Measurements from ENCODE around the gene OSGEP. TPM values are rescaled to one million over a fixed set of nuclear protein-coding genes. Genes with fewer than 3 reads are reported as not detected.

OSGEP gene
- total and polyA plus RNA-seq, 12 donors = 17.6 to 37.6 (median 22.8) TPM

GRCh38 chr14:20441461-20441860 lies 13.2 kb downstream of the OSGEP start:
- no peak for ATAC-seq
- DNase-seq = no peak
- 82 to 87% methylated on average over 2 of the region's 2 CpGs for WGBS, 2 donors
- Histone ChIP-seq H3K4me1 (peaks cover 0 to 15% (median 0%) of the 10 kb centered on the region in 9 donors), H3K27me3 (no peaks in the 10 kb centered on the region), H3K36me3 (peaks cover 0 to 20% (median 7%) of the 10 kb centered on the region in 9 donors), H3K9me3 (no peaks in the 10 kb centered on the region), H3K4me3 (no peak overlapping the region), H3K27ac (no peak overlapping the region)
- TF ChIP-seq, protein P1, sequence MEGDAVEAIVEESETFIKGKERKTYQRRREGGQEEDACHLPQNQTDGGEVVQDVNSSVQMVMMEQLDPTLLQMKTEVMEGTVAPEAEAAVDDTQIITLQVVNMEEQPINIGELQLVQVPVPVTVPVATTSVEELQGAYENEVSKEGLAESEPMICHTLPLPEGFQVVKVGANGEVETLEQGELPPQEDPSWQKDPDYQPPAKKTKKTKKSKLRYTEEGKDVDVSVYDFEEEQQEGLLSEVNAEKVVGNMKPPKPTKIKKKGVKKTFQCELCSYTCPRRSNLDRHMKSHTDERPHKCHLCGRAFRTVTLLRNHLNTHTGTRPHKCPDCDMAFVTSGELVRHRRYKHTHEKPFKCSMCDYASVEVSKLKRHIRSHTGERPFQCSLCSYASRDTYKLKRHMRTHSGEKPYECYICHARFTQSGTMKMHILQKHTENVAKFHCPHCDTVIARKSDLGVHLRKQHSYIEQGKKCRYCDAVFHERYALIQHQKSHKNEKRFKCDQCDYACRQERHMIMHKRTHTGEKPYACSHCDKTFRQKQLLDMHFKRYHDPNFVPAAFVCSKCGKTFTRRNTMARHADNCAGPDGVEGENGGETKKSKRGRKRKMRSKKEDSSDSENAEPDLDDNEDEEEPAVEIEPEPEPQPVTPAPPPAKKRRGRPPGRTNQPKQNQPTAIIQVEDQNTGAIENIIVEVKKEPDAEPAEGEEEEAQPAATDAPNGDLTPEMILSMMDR (IDR thresholded peaks at IDR 0.05) = no peak
- intact Hi-C loops (cut with DNase I) = no loop called here

- DNase-seq = no peak
- H3K4me1 ChIP-seq = peaks cover 0 to 16% (median 3%) of the 10 kb centered on the region in 9 donors
- TF ChIP-seq, protein P1 (IDR thresholded peaks at IDR 0.05) = no peak
- ATAC-seq = no peak
- no peaks in the 10 kb centered on the region for H3K9me3 ChIP-seq
- H3K4me3 ChIP-seq = no peak overlapping the region
- 72 to 75% methylated on average over 5 of the region's 5 CpGs for WGBS, 2 donors
- no peaks in the 10 kb centered on the region for H3K27me3 ChIP-seq
- intact Hi-C loops (cut with DNase I) = no loop called here
- no peak overlapping the region for H3K27ac ChIP-seq
- H3K36me3 ChIP-seq = peaks cover 0 to 15% (median 1%) of the 10 kb centered on the region in 9 donors
Observed at GRCh38 chr14:20440882-20441281, 13.7 kb downstream of the OSGEP start.

DNA sequence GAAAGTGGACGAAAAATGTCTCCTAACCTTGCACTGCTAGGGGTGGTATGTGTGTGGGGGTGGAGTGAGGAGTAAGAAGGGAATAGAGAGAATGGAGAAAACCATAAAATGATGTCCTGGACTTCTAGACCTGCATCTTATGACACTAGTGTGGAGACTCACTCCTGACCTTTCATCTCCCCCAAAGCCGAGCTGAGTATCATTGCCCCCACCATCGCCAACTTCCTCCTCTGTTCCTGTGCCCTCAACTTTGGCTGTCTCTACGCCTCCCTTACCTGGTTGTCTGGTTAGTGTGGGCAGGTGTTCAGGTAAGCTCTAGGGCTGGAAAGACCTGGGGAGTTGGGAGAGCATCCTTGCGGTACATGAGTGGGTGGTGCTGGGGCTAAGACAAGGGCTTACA lies 14.1 kb downstream of the OSGEP start:
- WGBS, 2 donors = 84 to 86% methylated on average over 5 of the region's 5 CpGs
- peaks cover 0 to 20% (median 7%) of the 10 kb centered on the region in 9 donors for H3K4me1 ChIP-seq
- H3K27ac ChIP-seq = no peak overlapping the region
- H3K4me3 ChIP-seq = no peak overlapping the region
- TF ChIP-seq, protein P1 (IDR thresholded peaks at IDR 0.05) = no peak
- intact Hi-C loops (cut with DNase I) = no loop called here
- H3K9me3 ChIP-seq = no peaks in the 10 kb centered on the region
- no peak for DNase-seq
- no peak for ATAC-seq
- peaks cover 0 to 11% (median 0%) of the 10 kb centered on the region in 9 donors for H3K36me3 ChIP-seq
- no peaks in the 10 kb centered on the region for H3K27me3 ChIP-seq

DNA sequence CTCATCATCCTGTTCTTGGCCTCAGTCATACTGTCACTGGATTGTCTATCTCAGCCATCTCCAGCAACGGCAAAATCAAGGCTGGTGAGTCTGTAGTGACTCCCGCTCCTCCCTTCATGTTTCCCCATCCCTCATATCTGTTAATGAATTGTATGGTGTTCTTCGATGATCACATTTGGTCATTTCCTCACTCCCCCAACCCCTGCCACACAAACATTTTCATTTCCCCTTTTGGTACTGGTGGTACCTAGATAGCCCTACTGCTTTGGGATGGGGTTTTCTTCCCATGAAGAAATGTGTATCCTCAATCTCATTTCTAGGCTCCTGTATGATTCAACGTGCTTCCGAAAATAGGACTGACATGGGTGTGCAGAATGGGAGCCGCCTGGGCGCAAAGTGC lies 15.9 kb downstream of the OSGEP start:
- WGBS, 2 donors = 90 to 94% methylated on average over 7 of the region's 7 CpGs
- intact Hi-C loops (cut with DNase I) = no loop called here
- DNase-seq = no peak

More for the DNA sequence above, 15.9 kb downstream of the OSGEP start:
- ATAC-seq = no peak
- TF ChIP-seq, protein P1 (IDR thresholded peaks at IDR 0.05) = no peak
- H3K9me3 ChIP-seq = no peaks in the 10 kb centered on the region
- H3K4me3 ChIP-seq = no peak overlapping the region
- no peaks in the 10 kb centered on the region for H3K36me3 ChIP-seq
- peaks cover 0 to 24% (median 14%) of the 10 kb centered on the region in 9 donors for H3K4me1 ChIP-seq
- H3K27me3 ChIP-seq = peaks cover 0 to 6% (median 0%) of the 10 kb centered on the region in 7 donors
- H3K27ac ChIP-seq = no peak overlapping the region

Data from heart right ventricle (tissue), 16 donors.